Right cardiac atrium (tissue), 5 donors: ENCODE data around the gene LRRFIP1. TPM values are rescaled to one million over a fixed set of nuclear protein-coding genes. Genes with fewer than 3 reads are reported as not detected.
"Not testable (repeated sequence)": the region's sequence is repeated elsewhere in the genome, so short reads cannot be mapped to it uniquely, and the experiment has no call there.

Experiments
- ATAC-seq, 2 donors: fragments of 200-7000 bp; cut with Tn5 transposase; one replicate each; pipeline versions ENCODE4 v1.8.0 to v1.9.1; 2020; ENCODE audit warnings: moderate library complexity in 2 of 2, mild to moderate bottlenecking in 1 of 2
- DNase-seq, 3 donors: peaks; one replicate each; pipeline ENCODE4 v3.0.0-alpha.2; 2020
- H3K27ac ChIP-seq: one replicate; pipeline ENCODE4 v1.5.1; 2013; ENCODE audit warnings: mild to moderate bottlenecking, low read length, control low read depth, moderate library complexity
- H3K27me3 ChIP-seq: one replicate; pipeline ENCODE4 v1.6.1; 2013; ENCODE audit not compliant: control insufficient read depth, insufficient read depth
- H3K4me1 ChIP-seq: one replicate; pipeline ENCODE4 v1.6.1; 2013; ENCODE audit warnings: low read length; ENCODE audit not compliant: control insufficient read depth, insufficient read depth
- H3K4me3 ChIP-seq: one replicate; pipeline ENCODE4 v1.5.1; 2013; ENCODE audit warnings: low read length, control low read depth
- H3K9me3 ChIP-seq: one replicate; pipeline ENCODE4 v1.6.1; 2013; ENCODE audit warnings: low read length; ENCODE audit not compliant: control insufficient read depth
- WGBS: extraction: QIAGEN DNeasy Blood & Tissue Kit; methylation state at CpG from one replicate; pipeline ENCODE4 v1.1.7; 2013; 5-methylcytosine and 5-hydroxymethylcytosine counted together
- intact Hi-C, 4 donors: fragments of 100-400 bp; cut with DNase I; formaldehyde crosslinking; loops; one replicate each; pipeline versions ENCODE4 v1.11.0 to v1.14.0; 2022 to 2023
- polyA plus RNA-seq: library from polyadenylated mRNA; stranded (reverse); fragments of 200-250 nt; gene quantifications from one replicate; pipeline ENCODE4 v1.2.3, GENCODE V29; 2013
- total RNA-seq, 4 donors: library from RNA; stranded (reverse); fragmentation: NEBNext Ultra II Directional; extraction: Animal tissue kit (Norgen Biotek cat#: 25700); gene quantifications; one replicate each; pipeline ENCODE4 v1.2.1, GENCODE V29; 2021
- donor health status: healthy with polysubstance abuse.
- donor health status: DM: no; HTN: yes; CAD: no.
- donor health status: DM: no; HTN: no; CAD: no.
- donor health status: DM: no; HTN: yes; CAD: no; lungs with severe emphysema.
- donor health status: DM: yes; HTN: yes; CAD: no.

LRRFIP1 gene
- total and polyA plus RNA-seq, 5 donors = 61.9 to 106 (median 87.8) TPM

- intact Hi-C loops = no loop called here
- DNase-seq (peak in 1 of 3 donors; percentile 65), ATAC-seq (peak in 1 of 2 donors; percentile 13)
- no peak within 1 kb of the TSS for H3K4me3 ChIP-seq
- H3K27me3 ChIP-seq = no peaks in the 10 kb centered on the region
- H3K27ac ChIP-seq = no peak within 1 kb of the TSS
- 67% methylated on average over 16 of the region's 16 CpGs for WGBS
- H3K9me3 ChIP-seq = no peaks in the 10 kb centered on the region
- peaks cover 7% of the 10 kb centered on the region for H3K4me1 ChIP-seq
These were observed 36.9 kb upstream of the LRRFIP1 start, which contains the start of gene RAB17 for GRCh38 chr2:237590272-237591140. TSS of gene RAB17 (minus strand) at chr2:237590734. CDS start at chr2:237586154, 4,580 bp downstream.

GRCh38 chr2:237591141-237591881 lies 36.1 kb upstream of the LRRFIP1 start:
- Histone ChIP-seq H3K9me3 (no peaks in the 10 kb centered on the region), H3K4me3 (no peak overlapping the region), H3K4me1 (peaks cover 7% of the 10 kb centered on the region), H3K27ac (no peak overlapping the region), H3K27me3 (no peaks in the 10 kb centered on the region)
- DNase-seq = peak in 1 of 3 donors; percentile 62
- 59% methylated on average over 19 of the region's 19 CpGs for WGBS
- intact Hi-C loops = no loop called here
- ATAC-seq = peak in 1 of 2 donors; percentile 6

- Histone ChIP-seq H3K9me3 (no peaks in the 10 kb centered on the region), H3K27ac (no peak overlapping the region), H3K4me3 (no peak overlapping the region), H3K4me1 (peaks cover 7% of the 10 kb centered on the region), H3K27me3 (no peaks in the 10 kb centered on the region)
- intact Hi-C loops = no loop called here
- whole genome bisulfite sequencing = 95% methylated on average over 18 of the region's 18 CpGs
- ATAC-seq = no peak
- DNase-seq = peak in 1 of 3 donors; percentile 30
These were observed 34.9 kb upstream of the LRRFIP1 start for GRCh38 chr2:237592425-237592980.

- H3K4me1 ChIP-seq = peaks cover 7% of the 10 kb centered on the region
- no peaks in the 10 kb centered on the region for H3K27me3 ChIP-seq
- H3K9me3 ChIP-seq = no peaks in the 10 kb centered on the region
- no peak overlapping the region for H3K27ac ChIP-seq
- peak in 1 of 3 donors; percentile 23 for DNase-seq
- no peak for ATAC-seq
- intact Hi-C loops = no loop called here
- 83% methylated on average over 10 of the region's 10 CpGs for WGBS
- no peak overlapping the region for H3K4me3 ChIP-seq
These were observed 34.4 kb upstream of the LRRFIP1 start for GRCh38 chr2:237593036-237593435.

- peaks cover 7% of the 10 kb centered on the region for H3K4me1 ChIP-seq
- peak in 1 of 3 donors; percentile 25 for DNase-seq
- ATAC-seq = no peak
- H3K4me3 ChIP-seq = no peak overlapping the region
- no peaks in the 10 kb centered on the region for H3K9me3 ChIP-seq
- WGBS = 93% methylated on average over 17 of the region's 17 CpGs
- H3K27ac ChIP-seq = no peak overlapping the region
- H3K27me3 ChIP-seq = no peaks in the 10 kb centered on the region
- intact Hi-C loops = no loop called here
These were observed 33.6 kb upstream of the LRRFIP1 start for GRCh38 chr2:237593596-237594320.

- peak; percentile 9 to 14 for ATAC-seq
- no peak overlapping the region for H3K4me3 ChIP-seq
- H3K4me1 ChIP-seq = peaks cover 7% of the 10 kb centered on the region
- DNase-seq = no peak
- WGBS = 50% methylated on average over 5 of the region's 5 CpGs
- peak overlapping the region; percentile 50 for H3K27ac ChIP-seq
- H3K9me3 ChIP-seq = no peaks in the 10 kb centered on the region
- intact Hi-C loops = no loop called here
- no peaks in the 10 kb centered on the region for H3K27me3 ChIP-seq
These were observed 32.9 kb upstream of the LRRFIP1 start for GRCh38 chr2:237594514-237594871.

GRCh38 chr2:237595829-237596519 lies 31.4 kb upstream of the LRRFIP1 start:
- DNase-seq, H3K27me3 ChIP-seq, intact Hi-C loops, H3K27ac ChIP-seq, ATAC-seq, H3K9me3 ChIP-seq, H3K4me3 ChIP-seq, H3K4me1 ChIP-seq: not testable (repeated sequence)
- WGBS = 95% methylated on average over 5 of the region's 5 CpGs

- 85% methylated on average over 13 of the region's 13 CpGs for WGBS
- DNase-seq (peak in 1 of 3 donors; percentile 56), ATAC-seq (no peak)
- H3K27ac ChIP-seq = no peak overlapping the region
- peaks cover 10% of the 10 kb centered on the region for H3K4me1 ChIP-seq
- H3K27me3 ChIP-seq = no peaks in the 10 kb centered on the region
- H3K4me3 ChIP-seq = no peak overlapping the region
- no peaks in the 10 kb centered on the region for H3K9me3 ChIP-seq
- intact Hi-C loops = no loop called here
These were observed 30.7 kb upstream of the LRRFIP1 start for GRCh38 chr2:237596520-237597195.

- H3K9me3 ChIP-seq = no peaks in the 10 kb centered on the region
- H3K27ac ChIP-seq = no peak overlapping the region
- no peaks in the 10 kb centered on the region for H3K27me3 ChIP-seq
- WGBS = 86% methylated on average over 29 of the region's 29 CpGs
- DNase-seq (peak in 1 of 3 donors; percentile 43), ATAC-seq (no peak)
- no peak overlapping the region for H3K4me3 ChIP-seq
- peaks cover 13% of the 10 kb centered on the region for H3K4me1 ChIP-seq
- intact Hi-C loops = no loop called here
These were observed 29.9 kb upstream of the LRRFIP1 start for GRCh38 chr2:237597196-237598145.
